Airway epithelial cell (primary cell): ENCODE measurements around the gene PERP. TPM values are rescaled to one million over a fixed set of nuclear protein-coding genes. Genes with fewer than 3 reads are reported as not detected.

Experiments
- total RNA-seq: library from RNA; depleted of rRNA; stranded (reverse); fragments of >200 nt; gene quantifications from 2 replicates; pipeline ENCODE4 v1.2.3, GENCODE V29; 2015

Gene PERP
- total RNA-seq: 754 and 1,006 TPM in 2 replicates

GRCh38 chr6:138107078-138107751 lies at the start of gene PERP:
Gene PERP (minus strand): TSS chr6:138107419. CDS start chr6:138107340, 79 bp downstream.

Other genes with a start within 250 kb of the PERP start
- gene TNFAIP3, start 240.2 kb downstream of the PERP start, total RNA-seq: 7.4 and 10.4 TPM in 2 replicates
- 3.0 and 4.9 TPM in 2 replicates for gene ARFGEF3, start 54.5 kb upstream of the PERP start, total RNA-seq
- not detected in 2 replicates for gene PBOV1, start 111.1 kb upstream of the PERP start, total RNA-seq